ENCODE measurements around the gene CPLX4.
"Not testable (repeated sequence)": the region's sequence is repeated elsewhere in the genome, so short reads cannot be mapped to it uniquely, and the experiment has no call there.

CPLX4 gene

DNA sequence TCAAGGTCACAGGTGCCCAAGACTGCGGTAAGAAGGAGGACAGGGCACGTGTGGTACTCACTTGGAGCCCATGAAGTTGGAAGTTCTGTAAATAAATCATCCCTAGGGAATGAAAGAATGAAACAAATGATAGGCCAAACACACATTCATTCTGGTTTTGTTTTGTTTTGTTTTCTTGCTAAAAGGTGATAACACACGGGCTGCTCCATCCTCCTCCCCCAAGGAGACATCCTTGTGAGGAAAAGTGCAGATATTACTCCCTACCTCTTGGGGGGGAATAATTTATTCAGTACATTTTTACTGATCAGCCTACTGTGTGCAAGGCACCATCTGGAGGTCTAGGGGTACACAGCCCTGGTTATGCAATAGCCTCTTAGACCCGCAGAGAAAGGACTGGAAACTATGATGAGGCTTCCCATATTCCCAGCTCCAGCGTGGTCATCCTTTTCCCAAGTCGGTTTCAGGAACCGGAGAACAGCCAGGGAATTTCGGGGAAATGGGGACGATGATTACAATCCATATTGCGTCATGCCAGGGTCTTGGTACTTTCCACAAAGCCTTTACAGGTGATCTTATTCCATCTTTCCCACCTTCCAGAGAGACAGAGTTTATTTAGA lies 51.5 kb downstream of the CPLX4 start:
- Histone ChIP-seq H3K36me3 (ENCODE audit: insufficient read depth, insufficient read length, low read length) (no peaks in the 10 kb centered on the region), H3K9ac (ENCODE audit: insufficient read length, low read depth) (no peak overlapping the region), H3K9me3 (ENCODE audit: insufficient read depth, low read length) (peaks cover 47% of the 10 kb centered on the region), H3K4me3 (ENCODE audit: insufficient read length, low read depth) (no peak overlapping the region), H3K27me3 (ENCODE audit: insufficient read depth, insufficient read length) (no peaks in the 10 kb centered on the region), H3K4me1 (ENCODE audit: insufficient read depth, insufficient read length) (no peaks in the 10 kb centered on the region)
- no peak for DNase-seq (ENCODE audit: low read depth, low spot score)
- TF ChIP-seq YY1 (IDR thresholded peaks at IDR 0.05; ENCODE audit: insufficient read depth, insufficient read length) (no peak), SUZ12 (IDR thresholded peaks at IDR 0.05; ENCODE audit: extremely low read depth, insufficient read depth, insufficient read length) (no peak), ZNF274 (IDR thresholded peaks at IDR 0.05; ENCODE audit: low read depth, low read length) (no peak)

DNA sequence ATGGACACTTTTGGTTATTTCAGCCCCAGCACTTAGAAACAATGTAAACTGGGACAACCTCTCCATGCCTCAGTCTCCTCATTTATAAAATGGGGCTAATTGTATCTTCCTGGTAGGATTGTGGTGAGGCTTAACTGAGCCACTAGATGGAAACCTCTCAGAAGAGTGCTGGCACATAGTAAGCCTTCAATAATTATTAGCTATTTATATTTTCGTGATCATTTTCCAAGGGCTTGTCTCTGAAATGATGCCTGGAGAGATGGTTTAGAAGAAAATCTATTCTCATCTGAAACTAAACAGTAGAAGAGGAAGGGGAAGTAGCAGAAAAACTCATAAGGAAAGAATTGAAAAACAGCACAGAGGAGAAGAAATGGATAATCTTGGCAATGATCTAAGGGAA lies 52.0 kb downstream of the CPLX4 start:
- no peaks in the 10 kb centered on the region for H3K4me1 ChIP-seq (ENCODE audit: insufficient read depth, insufficient read length)
- H3K27me3 ChIP-seq (ENCODE audit: insufficient read depth, insufficient read length): no peaks in the 10 kb centered on the region

DNA sequence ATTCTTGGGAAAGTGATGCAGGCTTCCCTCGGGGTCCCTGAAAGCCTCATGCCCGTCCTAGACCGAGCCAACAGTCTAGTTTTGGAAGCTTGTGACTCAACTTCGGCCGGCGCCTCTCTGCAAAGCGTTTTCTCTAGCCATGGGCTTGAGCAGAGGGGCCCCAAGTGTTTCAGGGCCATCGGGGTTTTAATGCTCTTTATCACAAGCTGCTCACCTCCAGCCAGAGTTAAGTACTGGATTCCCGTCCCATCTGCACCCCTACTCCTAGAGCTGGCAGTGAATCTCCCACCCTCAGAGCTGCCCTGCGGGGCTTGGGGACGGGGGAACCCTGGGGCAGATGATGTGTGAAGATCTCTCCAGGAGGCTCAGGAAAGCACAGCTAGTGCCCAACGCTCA lies 52.5 kb downstream of the CPLX4 start:
- Histone ChIP-seq H3K9me3 (ENCODE audit: insufficient read depth, low read length) (peaks cover 37% of the 10 kb centered on the region), H3K4me1 (ENCODE audit: insufficient read depth, insufficient read length) (no peaks in the 10 kb centered on the region), H3K36me3 (ENCODE audit: insufficient read depth, insufficient read length, low read length) (no peaks in the 10 kb centered on the region), H3K27me3 (ENCODE audit: insufficient read depth, insufficient read length) (no peaks in the 10 kb centered on the region), H3K4me3 (ENCODE audit: insufficient read length, low read depth) (no peak overlapping the region), H3K9ac (ENCODE audit: insufficient read length, low read depth) (no peak overlapping the region)
- no peak for TF ChIP-seq ZNF274 (IDR thresholded peaks at IDR 0.05; ENCODE audit: low read depth, low read length)
- TF ChIP-seq SUZ12 (IDR thresholded peaks at IDR 0.05; ENCODE audit: extremely low read depth, insufficient read depth, insufficient read length): no peak
- no peak for TF ChIP-seq YY1 (IDR thresholded peaks at IDR 0.05; ENCODE audit: insufficient read depth, insufficient read length)
- no peak for DNase-seq (ENCODE audit: low read depth, low spot score)

More for the DNA sequence above, 52.0 kb downstream of the CPLX4 start:
- Histone ChIP-seq H3K9me3 (ENCODE audit: insufficient read depth, low read length) (peaks cover 41% of the 10 kb centered on the region), H3K4me3 (ENCODE audit: insufficient read length, low read depth) (no peak overlapping the region), H3K36me3 (ENCODE audit: insufficient read depth, insufficient read length, low read length) (no peaks in the 10 kb centered on the region), H3K9ac (ENCODE audit: insufficient read length, low read depth) (no peak overlapping the region)
- no peak for DNase-seq (ENCODE audit: low read depth, low spot score)
- TF ChIP-seq SUZ12 (IDR thresholded peaks at IDR 0.05; ENCODE audit: extremely low read depth, insufficient read depth, insufficient read length) (no peak), YY1 (IDR thresholded peaks at IDR 0.05; ENCODE audit: insufficient read depth, insufficient read length) (no peak), ZNF274 (IDR thresholded peaks at IDR 0.05; ENCODE audit: low read depth, low read length) (no peak)

- H3K4me1 ChIP-seq (ENCODE audit: insufficient read depth, insufficient read length): no peaks in the 10 kb centered on the region
- peaks cover 32% of the 10 kb centered on the region for H3K9me3 ChIP-seq (ENCODE audit: insufficient read depth, low read length)
- H3K9ac ChIP-seq (ENCODE audit: insufficient read length, low read depth): no peak overlapping the region
- TF ChIP-seq SUZ12 (IDR thresholded peaks at IDR 0.05; ENCODE audit: extremely low read depth, insufficient read depth, insufficient read length) (no peak), ZNF274 (IDR thresholded peaks at IDR 0.05; ENCODE audit: low read depth, low read length) (no peak), YY1 (IDR thresholded peaks at IDR 0.05; ENCODE audit: insufficient read depth, insufficient read length) (no peak)
- H3K36me3 ChIP-seq (ENCODE audit: insufficient read depth, insufficient read length, low read length): no peaks in the 10 kb centered on the region
- DNase-seq (ENCODE audit: low read depth, low spot score): no peak
- H3K27me3 ChIP-seq (ENCODE audit: insufficient read depth, insufficient read length): no peaks in the 10 kb centered on the region
- no peak overlapping the region for H3K4me3 ChIP-seq (ENCODE audit: insufficient read length, low read depth)
Observed at GRCh38 chr18:59265246-59265973, 53.0 kb downstream of the CPLX4 start.

DNA sequence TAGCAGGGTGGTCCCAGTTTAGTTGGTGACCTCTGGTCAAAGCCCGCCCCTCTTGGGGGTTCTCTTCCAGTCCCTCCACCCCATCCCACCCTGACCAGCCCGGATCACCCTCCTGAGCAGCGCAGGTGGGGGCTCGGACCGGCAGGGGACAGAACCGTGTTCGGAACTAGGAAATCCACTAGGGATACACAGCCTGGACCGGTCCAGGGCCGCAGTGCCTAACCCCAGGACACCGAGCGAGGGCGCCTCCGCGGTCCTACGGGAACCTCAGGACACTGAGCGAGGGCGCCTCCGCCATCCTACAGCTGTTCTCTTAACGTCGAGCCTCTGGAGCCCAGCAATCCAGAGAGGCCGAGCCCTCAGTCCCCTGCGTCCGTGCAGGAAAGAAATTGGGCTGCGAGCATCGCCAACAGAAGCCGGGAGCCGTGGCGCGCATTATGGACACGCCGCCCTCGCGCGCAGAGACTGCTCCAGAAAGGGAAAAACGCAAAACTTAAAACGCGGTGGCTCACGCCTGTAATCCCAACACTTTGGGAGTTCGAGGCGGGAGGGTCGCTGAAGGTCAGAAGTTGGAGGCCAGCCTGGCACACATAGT lies 53.7 kb downstream of the CPLX4 start:
- H3K27me3 ChIP-seq (ENCODE audit: insufficient read depth, insufficient read length): no peaks in the 10 kb centered on the region
- no peaks in the 10 kb centered on the region for H3K36me3 ChIP-seq (ENCODE audit: insufficient read depth, insufficient read length, low read length)
- H3K9ac ChIP-seq (ENCODE audit: insufficient read length, low read depth): no peak overlapping the region
- H3K9me3 ChIP-seq (ENCODE audit: insufficient read depth, low read length): peaks cover 25% of the 10 kb centered on the region
- DNase-seq (ENCODE audit: low read depth, low spot score): no peak
- no peak for TF ChIP-seq SUZ12 (IDR thresholded peaks at IDR 0.05; ENCODE audit: extremely low read depth, insufficient read depth, insufficient read length)
- no peak for TF ChIP-seq YY1 (IDR thresholded peaks at IDR 0.05; ENCODE audit: insufficient read depth, insufficient read length)
- no peak for TF ChIP-seq ZNF274 (IDR thresholded peaks at IDR 0.05; ENCODE audit: low read depth, low read length)
- no peaks in the 10 kb centered on the region for H3K4me1 ChIP-seq (ENCODE audit: insufficient read depth, insufficient read length)
- H3K4me3 ChIP-seq (ENCODE audit: insufficient read length, low read depth): no peak overlapping the region

GRCh38 chr18:59264121-59264571 lies 54.3 kb downstream of the CPLX4 start:
- Histone ChIP-seq H3K9me3 (ENCODE audit: insufficient read depth, low read length) (peaks cover 24% of the 10 kb centered on the region; the same call in 1 of the 2 replicates), H3K27me3 (ENCODE audit: insufficient read depth, insufficient read length) (no peaks in the 10 kb centered on the region), H3K36me3 (ENCODE audit: insufficient read depth, insufficient read length, low read length) (no peaks in the 10 kb centered on the region), H3K9ac (ENCODE audit: insufficient read length, low read depth) (no peak overlapping the region), H3K4me3 (ENCODE audit: insufficient read length, low read depth) (no peak overlapping the region), H3K4me1 (ENCODE audit: insufficient read depth, insufficient read length) (no peaks in the 10 kb centered on the region)
- TF ChIP-seq SUZ12 (IDR thresholded peaks at IDR 0.05; ENCODE audit: extremely low read depth, insufficient read depth, insufficient read length) (no peak), ZNF274 (IDR thresholded peaks at IDR 0.05; ENCODE audit: low read depth, low read length) (no peak), YY1 (IDR thresholded peaks at IDR 0.05; ENCODE audit: insufficient read depth, insufficient read length) (no peak)
- DNase-seq (ENCODE audit: low read depth, low spot score): no peak

DNA sequence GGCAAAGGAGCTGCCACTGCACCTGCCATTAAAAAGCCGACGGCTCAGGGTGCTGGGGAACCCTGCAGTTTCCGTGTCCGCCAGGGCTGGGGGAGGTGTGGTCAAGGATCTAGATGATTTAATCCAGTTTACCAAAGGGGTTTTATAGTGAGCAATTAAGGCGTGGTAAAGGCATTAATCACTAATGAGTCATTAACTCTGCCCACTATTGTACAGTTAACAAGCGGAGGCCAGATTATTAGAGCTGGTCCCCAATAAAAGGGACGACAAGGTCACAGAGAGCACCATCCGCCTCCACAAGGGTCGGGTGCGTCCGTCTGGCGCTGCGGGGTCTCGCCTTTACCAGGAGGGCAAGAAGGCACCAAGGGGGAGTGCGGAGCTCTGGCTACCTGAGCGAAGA lies 54.8 kb downstream of the CPLX4 start:
- Histone ChIP-seq H3K4me3 (ENCODE audit: insufficient read length, low read depth) (no peak overlapping the region), H3K4me1 (ENCODE audit: insufficient read depth, insufficient read length) (no peaks in the 10 kb centered on the region), H3K36me3 (ENCODE audit: insufficient read depth, insufficient read length, low read length) (no peaks in the 10 kb centered on the region), H3K9me3 (ENCODE audit: insufficient read depth, low read length) (peaks cover 23% of the 10 kb centered on the region; the same call in 1 of the 2 replicates), H3K27me3 (ENCODE audit: insufficient read depth, insufficient read length) (no peaks in the 10 kb centered on the region), H3K9ac (ENCODE audit: insufficient read length, low read depth) (no peak overlapping the region)
- DNase-seq (ENCODE audit: low read depth, low spot score): no peak
- TF ChIP-seq SUZ12 (IDR thresholded peaks at IDR 0.05; ENCODE audit: extremely low read depth, insufficient read depth, insufficient read length) (no peak), YY1 (IDR thresholded peaks at IDR 0.05; ENCODE audit: insufficient read depth, insufficient read length) (no peak), ZNF274 (IDR thresholded peaks at IDR 0.05; ENCODE audit: low read depth, low read length) (no peak)

DNA sequence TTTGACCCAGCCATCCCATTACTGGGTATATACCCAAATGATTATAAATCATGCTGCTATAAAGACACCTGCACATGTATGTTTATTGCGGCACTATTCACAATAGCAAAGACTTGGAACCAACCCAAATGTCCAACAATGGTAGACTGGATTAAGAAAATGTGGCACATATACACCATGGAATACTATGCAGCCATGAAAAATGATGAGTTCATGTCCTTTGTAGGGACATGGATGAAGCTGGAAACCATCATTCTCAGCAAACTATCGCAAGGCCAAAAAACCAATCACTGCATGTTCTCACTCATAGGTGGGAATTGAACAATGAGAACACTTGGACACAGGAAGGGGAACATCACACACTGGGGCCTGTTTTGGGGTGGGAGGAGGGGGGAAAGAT lies 56.2 kb downstream of the CPLX4 start:
- not testable (repeated sequence) for H3K27me3 ChIP-seq (ENCODE audit: insufficient read depth, insufficient read length); H3K36me3 ChIP-seq (ENCODE audit: insufficient read depth, insufficient read length, low read length); H3K9ac ChIP-seq (ENCODE audit: insufficient read length, low read depth); DNase-seq (ENCODE audit: low read depth, low spot score); H3K4me3 ChIP-seq (ENCODE audit: insufficient read length, low read depth); H3K9me3 ChIP-seq (ENCODE audit: insufficient read depth, low read length); H3K4me1 ChIP-seq (ENCODE audit: insufficient read depth, insufficient read length)

- not testable (repeated sequence) for H3K9me3 ChIP-seq (ENCODE audit: insufficient read depth, low read length); DNase-seq (ENCODE audit: low read depth, low spot score); H3K27me3 ChIP-seq (ENCODE audit: insufficient read depth, insufficient read length); H3K4me3 ChIP-seq (ENCODE audit: insufficient read length, low read depth); H3K4me1 ChIP-seq (ENCODE audit: insufficient read depth, insufficient read length); H3K9ac ChIP-seq (ENCODE audit: insufficient read length, low read depth); H3K36me3 ChIP-seq (ENCODE audit: insufficient read depth, insufficient read length, low read length)
Observed at GRCh38 chr18:59261842-59262241, 56.6 kb downstream of the CPLX4 start.

- not testable (repeated sequence) for H3K27me3 ChIP-seq (ENCODE audit: insufficient read depth, insufficient read length); H3K4me3 ChIP-seq (ENCODE audit: insufficient read length, low read depth); DNase-seq (ENCODE audit: low read depth, low spot score); H3K36me3 ChIP-seq (ENCODE audit: insufficient read depth, insufficient read length, low read length); H3K9me3 ChIP-seq (ENCODE audit: insufficient read depth, low read length); H3K9ac ChIP-seq (ENCODE audit: insufficient read length, low read depth); H3K4me1 ChIP-seq (ENCODE audit: insufficient read depth, insufficient read length)
Observed at GRCh38 chr18:59255491-59255890, 63.0 kb downstream of the CPLX4 start.

Measured in NT2/D1 (cell line).